Ovary (tissue), 9 donors: ENCODE data around the gene COL5A3. TPM values are rescaled to one million over a fixed set of nuclear protein-coding genes. Genes with fewer than 3 reads are reported as not detected.

Experiments
- DNase-seq, 5 donors: peaks; one replicate each; pipeline ENCODE4 v3.0.0-alpha.2; 2019 to 2020
- H3K27ac ChIP-seq, 2 donors: fragments of 200-600 bp; one replicate each; pipeline versions ENCODE4 v1.5.1 to v1.8.0; 2019 to 2022
- H3K27me3 ChIP-seq: fragments of 200-600 bp; one replicate; pipeline ENCODE4 v1.8.0; 2022
- H3K36me3 ChIP-seq: fragments of 200-600 bp; sonication (generic); one replicate; pipeline ENCODE4 v1.5.1; 2019
- H3K4me1 ChIP-seq: one replicate; pipeline ENCODE4 v1.8.1; 2013; ENCODE audit warnings: mild to moderate bottlenecking, moderate library complexity; ENCODE audit not compliant: insufficient read depth
- H3K4me3 ChIP-seq: fragments of 200-600 bp; sonication (generic); one replicate; pipeline ENCODE4 v1.5.1; 2017
- H3K9me3 ChIP-seq, 2 donors: fragments of 200-600 bp in 1 of 2; sonication (generic) in 1 of 2; one replicate each; pipeline versions ENCODE4 v1.5.1 to v1.8.1; 2013 to 2019; ENCODE audit warnings: mild to moderate bottlenecking in 1 of 2, moderate library complexity in 1 of 2
- CTCF ChIP-seq, 3 donors: fragments of 450-650 bp in 2 of 3; fragments of 200-600 bp in 1 of 3; IDR thresholded peaks; one replicate each; pipeline versions ENCODE4 v1.5.1 to v1.8.0; 2016 to 2022; ENCODE audit warnings: antibody characterized with exemption in 3 of 3, mild to moderate bottlenecking in 1 of 3
- EP300 ChIP-seq: sonication (generic); formaldehyde crosslinking; IDR thresholded peaks from one replicate; pipeline ENCODE4 v1.6.1; 2017; ENCODE audit warnings: antibody characterized with exemption
- POLR2A ChIP-seq: fragments of 450-650 bp; IDR thresholded peaks from one replicate; pipeline ENCODE4 v1.6.1; 2017; ENCODE audit warnings: antibody characterized with exemption, mild to moderate bottlenecking, moderate library complexity
- whole genome bisulfite sequencing, 3 donors: extraction: QIAGEN DNeasy Blood & Tissue Kit in 1 of 3; methylation state at CpG; one replicate each; pipeline versions ENCODE4 v1.1.5 to v1.1.7; 2013 to 2017; 5-methylcytosine and 5-hydroxymethylcytosine counted together
- intact Hi-C, 4 donors: fragments of 100-400 bp; cut with DNase I; formaldehyde crosslinking; loops; one replicate each; pipeline versions ENCODE4 v1.11.0 to v1.15.1; 2022 to 2023
- polyA plus RNA-seq, 2 donors: library from polyadenylated mRNA; stranded (reverse); fragments of 200-250 nt in 1 of 2; fragments of 350-450 nt in 1 of 2; fragmentation: Illumina TruSeq in 1 of 2; extraction: RNeasy Lipid Tissue Mini Kit (QIAGEN cat#74804) in 1 of 2; gene quantifications; one replicate each; pipeline ENCODE4 v1.2.3, GENCODE V29; 2013 to 2014
- total RNA-seq, 7 donors: library from RNA; depleted of rRNA in 2 of 7; stranded (reverse); fragments of >200 nt in 2 of 7; fragmentation: NEBNext Ultra II Directional in 3 of 7; extraction: Animal tissue kit (Norgen Biotek cat#: 25700) in 3 of 7; gene quantifications; one replicate each; pipeline versions ENCODE4 v1.1.0 to v1.2.4, GENCODE V29; 2016 to 2023
- donor health status: DM: no; HTN: no; CAD: no; lungs with moderate emphysema.
- donor health status: DM: no; HTN: no; CAD: no.
- donor health status: Bipolar disorder and iron deficiency.
- donor health status: DM: yes; HTN: yes; CAD: no.
- donor health status: DM: no; HTN: no; CAD: no.
- donor health status: DM: yes; HTN: yes; CAD: no.

Gene COL5A3
- total and polyA plus RNA-seq, 9 donors: 1.5 to 9.0 (median 4.4) TPM

GRCh38 chr19:10006335-10006708 is 4.0 kb downstream of the COL5A3 start:
- Histone ChIP-seq H3K4me1 (peaks cover 13% of the 10 kb centered on the region), H3K27me3 (no peaks in the 10 kb centered on the region), H3K36me3 (no peaks in the 10 kb centered on the region), H3K27ac (peak overlapping the region; percentile 41 to 70), H3K4me3 (no peak overlapping the region), H3K9me3 (no peaks in the 10 kb centered on the region)
- intact Hi-C loops: loop anchor here in 2 of 4 donors (5.0 to 10.0 kb wide), 2 partner anchors 69 to 72 kb away; partner anchors contain the start of gene OLFM2 (in 2 of the 2)
- TF ChIP-seq EP300 (no peak), POLR2A (no peak), CTCF (IDR thresholded peaks at IDR 0.05) (no peak)
- DNase-seq: peak; percentile 62 to 77 (median 66)
- 3 to 8% (median 7%) methylated on average over 7 of the region's 7 CpGs for WGBS, 3 donors

GRCh38 chr19:10005632-10006334 is 4.5 kb downstream of the COL5A3 start:
- WGBS, 3 donors: 63 to 82% (median 64%) methylated on average over 12 to 17 of the region's 17 CpGs
- peak overlapping the region; percentile 3 to 70 for H3K27ac ChIP-seq
- H3K27me3 ChIP-seq: no peaks in the 10 kb centered on the region
- no peaks in the 10 kb centered on the region for H3K36me3 ChIP-seq
- no peaks in the 10 kb centered on the region for H3K9me3 ChIP-seq
- no peak overlapping the region for H3K4me3 ChIP-seq
- peak in 3 of 5 donors; percentile 36 to 46 (median 36) for DNase-seq
- TF ChIP-seq POLR2A (no peak), EP300 (no peak), CTCF (IDR thresholded peaks at IDR 0.05) (no peak)
- intact Hi-C loops: loop anchor here in 2 of 4 donors (5.0 to 10.0 kb wide), 2 partner anchors 68 to 71 kb away; partner anchors contain the start of gene OLFM2 (in 2 of the 2)
- H3K4me1 ChIP-seq: peaks cover 13% of the 10 kb centered on the region

DNA sequence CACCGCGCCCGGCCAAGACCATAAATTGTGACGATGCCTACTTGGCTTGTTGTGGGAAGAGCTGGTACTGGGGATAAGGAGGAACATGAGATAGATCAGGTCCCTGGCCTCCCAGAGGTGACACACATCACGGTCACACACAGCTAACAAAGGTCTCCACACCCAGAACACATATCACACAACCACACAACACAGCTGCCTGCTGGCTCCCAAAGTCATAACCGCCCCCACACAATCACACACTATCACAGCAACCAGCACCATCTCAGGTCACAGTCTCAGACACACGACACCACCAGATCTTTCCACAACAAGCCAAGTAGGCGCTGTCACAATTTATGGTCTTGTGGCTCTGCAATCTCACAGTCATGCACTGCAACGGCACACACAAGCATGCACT is 5.7 kb downstream of the COL5A3 start:
- intact Hi-C loops: loop anchor here in 2 of 4 donors (5.0 to 10.0 kb wide), 2 partner anchors 67 to 70 kb away; partner anchors contain the start of gene OLFM2 (in 2 of the 2)
- Histone ChIP-seq H3K27ac (no peak overlapping the region), H3K9me3 (no peaks in the 10 kb centered on the region), H3K4me3 (no peak overlapping the region), H3K36me3 (no peaks in the 10 kb centered on the region), H3K4me1 (peaks cover 4% of the 10 kb centered on the region), H3K27me3 (no peaks in the 10 kb centered on the region)
- WGBS, 3 donors: 75 to 90% (median 88%) methylated on average over 9 of the region's 9 CpGs
- DNase-seq: no peak
- no peak for TF ChIP-seq EP300
- no peak for TF ChIP-seq CTCF (IDR thresholded peaks at IDR 0.05)
- no peak for TF ChIP-seq POLR2A

DNA sequence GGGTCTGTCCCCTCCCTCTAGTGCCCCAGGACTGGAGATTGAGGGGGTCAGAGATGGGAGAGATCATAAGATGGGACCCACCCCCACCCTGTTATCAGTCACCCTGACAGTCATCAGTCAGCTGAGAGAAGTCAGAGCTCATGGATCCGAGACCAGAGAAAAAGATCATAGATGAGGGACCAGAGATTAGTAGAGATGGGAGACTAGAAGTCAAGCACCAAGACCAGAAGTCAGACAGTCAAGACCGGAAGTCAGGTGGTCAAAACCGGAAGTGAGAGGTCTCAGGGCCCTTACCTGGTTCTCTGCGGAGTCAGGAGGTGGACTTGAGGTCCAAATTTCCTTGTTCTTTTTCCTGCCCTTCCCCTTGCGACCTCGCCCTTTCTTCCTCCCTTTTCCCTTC is 7.0 kb downstream of the COL5A3 start:
- intact Hi-C loops: loop anchor here in 1 of 4 donors (10.0 kb wide), 1 partner anchor 68 kb away; the partner anchor contains the start of gene OLFM2
- 73 to 86% (median 86%) methylated on average over 6 of the region's 6 CpGs for WGBS, 3 donors
- Histone ChIP-seq H3K36me3 (no peaks in the 10 kb centered on the region), H3K4me3 (no peak overlapping the region), H3K27me3 (no peaks in the 10 kb centered on the region), H3K4me1 (peaks cover 2% of the 10 kb centered on the region), H3K27ac (no peak overlapping the region), H3K9me3 (no peaks in the 10 kb centered on the region)
- DNase-seq: no peak
- no peak for TF ChIP-seq CTCF (IDR thresholded peaks at IDR 0.05)
- TF ChIP-seq EP300: no peak
- TF ChIP-seq POLR2A: no peak
